K562 (cell line): ENCODE results near the gene GNAT1. TPM values are rescaled to one million over a fixed set of nuclear protein-coding genes. Genes with fewer than 3 reads are reported as not detected.

Source experiments
- ATAC-seq: fragments of 200-7000 bp; cut with Tn5 transposase; 3 replicates; pipeline ENCODE4 v1.9.1; 2020; ENCODE audit warnings: moderate library complexity
- BruUV-seq: library from RNA; stranded (reverse); fragments of 400-500 nt; replicated peaks from 2 replicates; lab custom pipeline; 2021; lab: Mats Ljungman, UMichigan
- CTCF ChIA-PET: fragments of 300-600 bp; formaldehyde crosslinking; extraction: SDS; loops from one replicate; lab custom pipeline; 2021; ENCODE audit warnings: low intra/inter-chr PET ratio; lab: Yijun Ruan, JAX
- POLR2A ChIA-PET: fragments of 300-600, 350-650 bp; sonication (Branson Sonifier 250); formaldehyde crosslinking; extraction: SDS; loops from one replicate; lab custom pipeline; 2021; ENCODE audit warnings: antibody characterized with exemption, inconsistent platforms; lab: Yijun Ruan, JAX
- DNase-seq, 4 experiments: peaks; one replicate each; pipeline versions ENCODE4 v3.0.0 to v3.0.0-alpha.2; 2011 to 2018; ENCODE audit warnings: low spot score in 3 of 4, mixed read lengths in 3 of 4; ENCODE audit errors: extremely low read depth in 1 of 4
- FAIRE-seq: peaks from 2 replicates; lab custom pipeline; 2011; peaks lifted over from hg19 to GRCh38; lab: Jason Lieb, UNC
- H2AFZ ChIP-seq: 2 replicates; pipeline ENCODE4 v1.6.0; 2011; ENCODE audit warnings: low read depth, low read length, control low read depth, inconsistent platforms
- H3K27ac ChIP-seq: fragments of 200-600 bp; 3 replicates; pipeline ENCODE4 v1.8.0; 2011; ENCODE audit warnings: low read depth, mild to moderate bottlenecking, control low read depth, inconsistent platforms, low read length, moderate library complexity, mixed read lengths; ENCODE audit errors: extremely low read depth
- H3K27me3 ChIP-seq, 2 experiments: fragments of 300-600 bp in 1 of 2; 2 replicates in 1 of 2; 3 replicates in 1 of 2; pipeline versions ENCODE4 v1.6.0 to v1.8.0; 2011; ENCODE audit warnings: inconsistent platforms in 2 of 2, low read length in 2 of 2, mild to moderate bottlenecking in 1 of 2, mixed read lengths in 1 of 2, moderate library complexity in 1 of 2; ENCODE audit not compliant: control insufficient read depth in 2 of 2, insufficient read depth in 2 of 2
- H3K36me3 ChIP-seq: fragments of 300-600 bp; 3 replicates; pipeline ENCODE4 v1.8.0; 2011; ENCODE audit warnings: mild to moderate bottlenecking, low read length, inconsistent platforms; ENCODE audit not compliant: control insufficient read depth, insufficient read depth
- H3K4me1 ChIP-seq, 2 experiments: fragments of 200-600 bp in 1 of 2; replicated peaks in 1 of 2; 2 replicates in 1 of 2; 3 replicates in 1 of 2; pipeline versions ENCODE4 v1.5.1 to v1.8.0; 2011; ENCODE audit warnings: inconsistent platforms in 2 of 2, low read length in 2 of 2, mild to moderate bottlenecking in 1 of 2, mixed read lengths in 1 of 2, moderate library complexity in 1 of 2; ENCODE audit not compliant: control insufficient read depth in 2 of 2, insufficient read depth in 2 of 2
- H3K4me2 ChIP-seq: 2 replicates; pipeline ENCODE4 v1.6.1; 2011; ENCODE audit warnings: low read length, control low read depth, inconsistent platforms, mixed read lengths; ENCODE audit not compliant: insufficient read depth
- H3K4me3 ChIP-seq: fragments of 200-600 bp; sonication (generic), shearing (Covaris generic); 2 replicates; pipeline ENCODE4 v1.5.1; 2016; ENCODE audit warnings: control low read depth, inconsistent platforms
- H3K79me2 ChIP-seq: fragments of 200-600 bp; 3 replicates; pipeline ENCODE4 v1.8.0; 2011; ENCODE audit warnings: low read length, inconsistent platforms; ENCODE audit not compliant: control insufficient read depth, insufficient read depth
- H3K9ac ChIP-seq, 2 experiments: 2 replicates each; pipeline versions ENCODE4 v1.6.0 to v1.6.1; 2011; ENCODE audit warnings: low read depth in 2 of 2, low read length in 2 of 2, control low read depth in 1 of 2, inconsistent platforms in 1 of 2, mild to moderate bottlenecking in 1 of 2, mixed read lengths in 1 of 2; ENCODE audit not compliant: insufficient read depth in 1 of 2
- H3K9me1 ChIP-seq: one replicate; pipeline ENCODE4 v1.6.0; 2011; ENCODE audit warnings: inconsistent platforms, mild to moderate bottlenecking, low read length, moderate library complexity; ENCODE audit not compliant: control insufficient read depth, insufficient read depth
- H3K9me3 ChIP-seq: replicated peaks from 2 replicates; pipeline ENCODE4 v1.5.1; 2011; ENCODE audit warnings: low read depth, low read length, inconsistent platforms; ENCODE audit not compliant: control insufficient read depth, insufficient read depth
- H4K20me1 ChIP-seq: replicated peaks from 2 replicates; pipeline ENCODE4 v1.6.1; 2011; ENCODE audit warnings: low read length, inconsistent platforms, mixed read lengths; ENCODE audit not compliant: control insufficient read depth, insufficient read depth
- GATAD2B ChIP-seq: fragments of 450-650 bp; IDR thresholded peaks from 2 replicates; pipeline ENCODE4 v1.6.1; 2017; ENCODE audit warnings: mild to moderate bottlenecking, borderline replicate concordance
- ILK ChIP-seq: fragments of 450-650 bp; IDR thresholded peaks from 2 replicates; pipeline ENCODE4 v1.6.1; 2016; ENCODE audit warnings: missing genetic modification characterization, low read depth, mild to moderate bottlenecking, missing compliant biosample characterization, moderate library complexity, borderline replicate concordance
- NFATC3 ChIP-seq: fragments of 450-650 bp; IDR thresholded peaks from 2 replicates; pipeline ENCODE4 v1.6.1; 2017; ENCODE audit warnings: mild to moderate bottlenecking
- SOX6 ChIP-seq: fragments of 450-650 bp; IDR thresholded peaks from 2 replicates; pipeline ENCODE4 v1.6.1; 2014; ENCODE audit warnings: mild to moderate bottlenecking
- TBL1XR1 ChIP-seq, 2 experiments: IDR thresholded peaks; 2 replicates each; pipeline ENCODE4 v1.6.1; 2012; ENCODE audit warnings: improper control_type of control experiment in 2 of 2, low read length in 2 of 2, mild to moderate bottlenecking in 1 of 2
- ZNF444 ChIP-seq: fragments of 250-450 bp; sonication (Bioruptor Pico); IDR thresholded peaks from 2 replicates; pipeline ENCODE4 v1.4.0; 2020; ENCODE audit warnings: mild to moderate bottlenecking, moderate library complexity
- WGBS: fragments of 100-300 bp; shearing (Covaris generic); methylation state at CpG from one replicate; pipeline ENCODE4 v1.1.6; 2016; ENCODE audit warnings: low coverage, mixed read lengths; ENCODE audit not compliant: insufficient coverage; ENCODE audit errors: missing lambda C conversion rate; 5-methylcytosine and 5-hydroxymethylcytosine counted together
- in situ Hi-C: fragments of 300-500 bp; cut with MboI; formaldehyde crosslinking; loops from 4 replicates; pipeline ENCODE4 v1.15.0; 2018; ENCODE audit warnings: inconsistent platforms, mixed read lengths
- intact Hi-C: fragments of 100-400 bp; cut with micrococcal nuclease; formaldehyde crosslinking; loops from 2 replicates; pipeline ENCODE4 v1.14.2; 2022
- polyA plus RNA-seq, 8 experiments: library from polyadenylated mRNA; depleted of rRNA in 4 of 8; stranded (reverse) in 5 of 8; unstranded in 3 of 8; fragments of >200 nt; fragmentation: Nextera tagmentation in 2 of 8; fragmentation: Illumina TruSeq in 1 of 8; extraction: Ambion mirVana in 2 of 8; extraction: Trizol in 1 of 8; gene quantifications; 2 replicates each; pipeline versions ENCODE4 v1.2.1 to v1.2.3, GENCODE V29; 2011 to 2014; ENCODE audit warnings: inconsistent platforms in 1 of 8, missing spikeins in 1 of 8
- total RNA-seq, 7 experiments: library from RNA; depleted of rRNA in 6 of 7; stranded (reverse); fragments of >200 nt in 6 of 7; fragmentation: Illumina TruSeq in 2 of 7; extraction: Trizol in 2 of 7; gene quantifications; 2 replicates each; pipeline versions ENCODE4 v1.2.1 to v1.2.3, GENCODE V29; 2011 to 2021; ENCODE audit warnings: low replicate concordance in 1 of 7
- TF ChIP-seq, protein P1 (sequence below): sonication (generic); formaldehyde crosslinking; IDR thresholded peaks from 2 replicates; pipeline ENCODE4 v1.8.0; 2023; ENCODE audit warnings: missing genetic modification reagents, mild to moderate bottlenecking, borderline replicate concordance

Gene GNAT1
- total and polyA plus RNA-seq, 9 of the 15 experiments (the other 6 are each of a cell fraction or from before 2014, with no cell fraction given) = not detected

DNA sequence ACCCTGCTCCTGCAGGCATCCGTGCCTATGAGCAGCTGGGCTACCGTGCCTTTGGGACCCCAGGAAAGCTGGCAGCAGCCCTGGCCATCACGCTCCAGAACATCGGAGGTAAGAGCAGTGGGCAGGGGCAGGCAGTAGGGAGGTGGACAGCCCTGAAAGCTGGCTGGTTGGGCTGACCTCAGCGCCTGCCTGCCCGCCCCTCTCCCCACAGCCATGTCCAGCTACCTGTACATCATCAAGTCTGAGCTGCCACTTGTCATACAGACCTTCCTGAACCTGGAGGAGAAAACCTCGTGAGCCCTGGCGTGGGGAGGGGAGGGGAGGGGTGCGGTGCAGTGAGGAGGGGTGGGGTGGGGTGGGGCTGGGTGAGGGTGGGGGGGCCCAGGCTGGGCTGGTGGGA lies 24.1 kb downstream of the GNAT1 start:
- no peak overlapping the region for H2AFZ ChIP-seq
- no peak overlapping the region for H3K27ac ChIP-seq
- FAIRE-seq (no peak), ATAC-seq (no peak), DNase-seq (no peak)
- intact Hi-C loops (no loop called here), in situ Hi-C loops (no loop called here)
- no TSS peak for BruUV-seq
- no peaks in the 10 kb centered on the region; a peak in 1 of 5 replicates for H3K4me1 ChIP-seq
- CTCF ChIA-PET = no interaction called here
- H3K27me3 ChIP-seq = peaks cover 3 to 37% of the 10 kb centered on the region in 2 experiments; a peak in 3 of 5 replicates
- no peaks in the 10 kb centered on the region for H3K79me2 ChIP-seq
- WGBS = 2% methylated on average over 5 of the region's 9 CpGs
- H3K36me3 ChIP-seq = no peaks in the 10 kb centered on the region
- peak overlapping the region in 1 of 2 experiments; percentile 58; a peak in 2 of 4 replicates for H3K9ac ChIP-seq
- H3K4me3 ChIP-seq = no peak overlapping the region
- POLR2A ChIA-PET = interaction anchor here (0.6 kb wide), 1 partner anchor 122 kb away, joined by 3 read pairs; no protein-coding TSS in a partner anchor
- no peaks in the 10 kb centered on the region for H4K20me1 ChIP-seq
- no peaks in the 10 kb centered on the region for H3K9me3 ChIP-seq
- H3K4me2 ChIP-seq = no peak overlapping the region
- TF ChIP-seq, protein P1, sequence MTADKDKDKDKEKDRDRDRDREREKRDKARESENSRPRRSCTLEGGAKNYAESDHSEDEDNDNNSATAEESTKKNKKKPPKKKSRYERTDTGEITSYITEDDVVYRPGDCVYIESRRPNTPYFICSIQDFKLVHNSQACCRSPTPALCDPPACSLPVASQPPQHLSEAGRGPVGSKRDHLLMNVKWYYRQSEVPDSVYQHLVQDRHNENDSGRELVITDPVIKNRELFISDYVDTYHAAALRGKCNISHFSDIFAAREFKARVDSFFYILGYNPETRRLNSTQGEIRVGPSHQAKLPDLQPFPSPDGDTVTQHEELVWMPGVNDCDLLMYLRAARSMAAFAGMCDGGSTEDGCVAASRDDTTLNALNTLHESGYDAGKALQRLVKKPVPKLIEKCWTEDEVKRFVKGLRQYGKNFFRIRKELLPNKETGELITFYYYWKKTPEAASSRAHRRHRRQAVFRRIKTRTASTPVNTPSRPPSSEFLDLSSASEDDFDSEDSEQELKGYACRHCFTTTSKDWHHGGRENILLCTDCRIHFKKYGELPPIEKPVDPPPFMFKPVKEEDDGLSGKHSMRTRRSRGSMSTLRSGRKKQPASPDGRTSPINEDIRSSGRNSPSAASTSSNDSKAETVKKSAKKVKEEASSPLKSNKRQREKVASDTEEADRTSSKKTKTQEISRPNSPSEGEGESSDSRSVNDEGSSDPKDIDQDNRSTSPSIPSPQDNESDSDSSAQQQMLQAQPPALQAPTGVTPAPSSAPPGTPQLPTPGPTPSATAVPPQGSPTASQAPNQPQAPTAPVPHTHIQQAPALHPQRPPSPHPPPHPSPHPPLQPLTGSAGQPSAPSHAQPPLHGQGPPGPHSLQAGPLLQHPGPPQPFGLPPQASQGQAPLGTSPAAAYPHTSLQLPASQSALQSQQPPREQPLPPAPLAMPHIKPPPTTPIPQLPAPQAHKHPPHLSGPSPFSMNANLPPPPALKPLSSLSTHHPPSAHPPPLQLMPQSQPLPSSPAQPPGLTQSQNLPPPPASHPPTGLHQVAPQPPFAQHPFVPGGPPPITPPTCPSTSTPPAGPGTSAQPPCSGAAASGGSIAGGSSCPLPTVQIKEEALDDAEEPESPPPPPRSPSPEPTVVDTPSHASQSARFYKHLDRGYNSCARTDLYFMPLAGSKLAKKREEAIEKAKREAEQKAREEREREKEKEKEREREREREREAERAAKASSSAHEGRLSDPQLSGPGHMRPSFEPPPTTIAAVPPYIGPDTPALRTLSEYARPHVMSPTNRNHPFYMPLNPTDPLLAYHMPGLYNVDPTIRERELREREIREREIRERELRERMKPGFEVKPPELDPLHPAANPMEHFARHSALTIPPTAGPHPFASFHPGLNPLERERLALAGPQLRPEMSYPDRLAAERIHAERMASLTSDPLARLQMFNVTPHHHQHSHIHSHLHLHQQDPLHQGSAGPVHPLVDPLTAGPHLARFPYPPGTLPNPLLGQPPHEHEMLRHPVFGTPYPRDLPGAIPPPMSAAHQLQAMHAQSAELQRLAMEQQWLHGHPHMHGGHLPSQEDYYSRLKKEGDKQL (CRISPR knock-in tag) = no peak
- no peak for TF ChIP-seq GATAD2B
- no peak for TF ChIP-seq NFATC3
- TF ChIP-seq TBL1XR1 (IDR thresholded peaks at IDR 0.05; ENCODE audit: low read length in 2 of 2) = no peak
- no peak for TF ChIP-seq ILK (tag)
- no peak for TF ChIP-seq ZNF444 (CRISPR knock-in tag)
- no peak for TF ChIP-seq SOX6
- H3K9me1 ChIP-seq = no peaks in the 10 kb centered on the region
